GM19395 (cell line): ENCODE results near the gene FARS2.

Source experiments
- ATAC-seq: cut with Tn5 transposase; IDR thresholded peaks from one replicate; pipeline ENCODE4 v1.9.1; 2021; ENCODE audit warnings: mild to moderate bottlenecking, moderate library complexity; ENCODE audit not compliant: unreplicated experiment

FARS2 gene

DNA sequence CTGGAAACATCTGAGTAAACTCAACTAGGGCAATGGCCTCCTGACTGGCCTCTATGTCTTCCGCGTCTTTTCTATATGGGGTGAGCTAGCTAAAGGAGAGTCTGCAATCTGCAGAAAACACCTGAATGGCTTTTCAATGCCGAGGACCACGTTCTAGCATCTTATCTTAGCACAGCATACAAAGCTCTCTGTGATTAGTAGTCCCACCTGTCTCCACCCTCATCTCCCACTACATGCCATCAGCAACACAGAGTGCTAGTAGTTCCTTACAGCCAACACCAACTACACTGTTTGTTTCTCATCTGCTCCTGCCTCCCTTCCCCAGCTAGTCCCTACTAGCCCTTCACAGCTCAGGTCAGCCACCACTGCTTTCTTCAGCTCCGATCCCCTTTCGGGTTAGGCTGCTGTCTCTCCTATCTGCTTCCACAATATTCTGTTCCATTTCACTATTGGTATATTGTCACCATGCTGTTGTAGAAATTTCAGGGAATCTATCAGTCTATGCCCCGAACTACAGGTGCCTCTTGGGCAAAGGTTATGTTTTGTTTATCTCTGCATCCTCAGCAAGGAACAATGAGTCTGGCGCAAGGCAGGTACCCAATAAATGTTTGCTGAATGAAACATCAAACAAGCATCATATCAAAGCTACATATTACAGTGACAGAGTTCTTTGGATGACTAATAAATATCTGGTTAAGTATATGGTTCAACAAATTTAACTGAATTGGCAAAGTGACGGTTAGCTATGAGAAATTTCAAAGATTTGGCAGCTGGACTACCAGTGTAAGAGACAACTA lies 12.8 kb upstream of the FARS2 start:
- no peak for ATAC-seq

DNA sequence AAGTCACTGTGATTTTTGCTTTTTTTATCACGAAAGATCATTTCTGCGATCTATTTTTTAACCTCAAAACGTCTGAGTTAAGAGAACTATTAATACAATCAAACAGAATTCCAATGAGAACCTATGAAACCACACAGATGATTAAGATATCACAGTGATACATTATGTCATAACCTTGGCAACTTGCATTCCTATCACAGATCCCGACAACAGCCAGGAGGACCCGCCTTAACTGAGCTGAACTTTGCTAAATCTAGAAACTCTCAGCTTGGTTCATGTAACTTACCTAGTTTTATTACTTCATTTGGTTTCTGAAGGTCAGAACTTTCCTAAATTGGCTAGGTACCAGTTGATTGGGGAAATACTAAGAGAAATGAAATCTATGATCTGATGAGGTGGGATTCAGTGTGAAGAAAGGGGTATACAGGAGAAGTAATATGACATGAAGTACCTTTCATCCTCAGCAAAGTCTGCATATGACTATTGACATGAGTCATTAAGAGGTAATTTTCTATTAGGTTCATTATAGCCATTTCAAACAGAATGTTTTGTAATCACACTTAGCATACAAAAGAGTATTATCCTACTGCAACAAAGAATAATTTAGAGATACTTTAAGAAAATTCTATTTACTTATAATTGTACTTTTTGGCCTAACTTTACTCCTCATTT lies 11.7 kb upstream of the FARS2 start:
- ATAC-seq: no peak

DNA sequence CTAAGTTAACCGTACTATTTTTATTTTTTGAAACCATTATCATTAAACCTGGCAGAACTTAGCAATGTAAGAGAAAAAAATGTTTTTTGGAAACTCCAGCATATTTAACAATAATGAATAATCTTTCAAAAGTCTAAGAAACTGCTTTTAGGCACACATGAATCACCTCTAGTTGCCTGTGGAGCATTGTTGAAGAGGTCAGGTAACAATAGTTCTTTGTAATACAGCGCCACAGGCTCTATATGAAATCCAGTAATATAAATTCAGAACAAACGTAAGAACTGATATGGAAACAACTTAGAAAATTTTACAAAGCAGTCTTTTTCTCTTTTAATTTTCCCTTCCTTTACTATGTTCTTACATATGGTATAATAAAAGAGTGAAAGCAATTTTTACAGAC lies 10.9 kb upstream of the FARS2 start:
- no peak for ATAC-seq

DNA sequence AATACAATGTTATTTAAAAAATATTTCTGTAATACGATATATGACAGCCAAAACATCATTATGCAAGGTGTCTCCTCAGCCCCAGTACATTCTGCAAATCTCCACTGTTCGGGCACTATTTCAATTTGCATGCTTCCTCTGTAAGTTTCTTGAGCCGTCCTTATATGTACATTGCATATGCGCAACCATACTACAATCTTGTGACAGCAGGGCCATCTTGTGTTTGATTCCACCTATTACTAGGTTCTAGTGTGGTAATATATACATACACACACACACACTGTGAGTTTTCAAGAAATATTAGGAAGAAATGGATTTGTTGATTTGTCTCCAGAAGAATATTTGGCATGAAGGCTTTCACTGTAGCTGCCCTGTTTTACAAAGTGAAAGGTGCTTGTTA lies 10.4 kb upstream of the FARS2 start:
- no peak for ATAC-seq

DNA sequence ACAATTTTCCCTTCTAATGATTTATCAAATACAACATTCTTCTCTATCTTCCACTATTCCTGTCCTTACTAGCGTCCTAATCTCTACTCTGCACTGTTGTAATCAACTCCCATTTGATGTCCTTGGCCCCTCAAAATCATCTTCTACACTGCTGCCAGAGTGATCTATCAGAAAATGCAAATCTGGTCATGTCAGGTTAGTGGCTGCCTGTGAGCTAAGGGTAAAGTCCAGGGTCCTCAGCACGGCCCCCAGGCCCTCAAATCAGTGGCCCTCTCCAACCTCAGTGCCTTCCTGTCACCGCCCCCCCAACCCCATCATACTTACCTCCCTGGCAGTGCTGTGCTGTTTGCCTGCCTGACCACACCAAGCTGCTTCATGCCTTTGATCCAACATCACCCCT lies 4.4 kb upstream of the FARS2 start:
- no peak for ATAC-seq

DNA sequence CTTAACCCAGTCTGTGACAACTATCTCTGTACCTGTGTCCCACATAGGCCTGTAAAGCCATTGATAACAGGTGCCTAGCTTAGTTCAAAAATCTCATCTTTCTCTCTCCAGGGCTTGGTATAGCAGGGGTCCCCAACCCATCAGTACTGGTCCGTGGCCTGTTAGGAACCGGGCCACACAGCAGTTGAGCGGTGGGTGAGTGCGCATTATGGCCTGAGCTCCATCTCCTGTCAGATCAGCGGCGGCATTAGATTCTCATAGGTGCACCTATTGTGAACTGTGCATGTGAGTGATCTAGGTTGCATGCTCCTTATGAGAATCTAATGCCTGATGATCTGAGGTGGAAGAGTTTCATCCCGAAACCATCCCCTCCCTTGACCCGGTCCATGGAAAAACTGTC lies 3.9 kb upstream of the FARS2 start:
- ATAC-seq: no peak

DNA sequence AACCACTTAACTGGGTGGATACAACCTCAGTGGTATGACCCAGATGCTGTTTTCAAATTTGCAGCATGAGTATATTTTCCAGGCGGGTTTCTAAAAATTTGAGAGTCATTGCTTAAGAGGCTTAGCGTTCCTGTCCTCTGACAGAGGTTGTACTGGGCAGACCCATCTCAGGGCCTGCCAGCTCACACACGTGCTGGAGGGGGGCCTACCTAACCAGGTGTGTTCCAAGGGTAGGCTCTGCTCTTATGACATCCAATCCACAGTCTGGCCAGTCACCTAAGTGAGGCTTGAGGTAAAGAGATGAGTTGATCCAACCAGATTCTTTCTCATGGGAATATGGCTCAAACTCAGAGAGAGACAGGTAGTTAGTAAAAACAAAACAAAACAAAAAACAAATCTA lies 1.9 kb upstream of the FARS2 start:
- no peak for ATAC-seq

DNA sequence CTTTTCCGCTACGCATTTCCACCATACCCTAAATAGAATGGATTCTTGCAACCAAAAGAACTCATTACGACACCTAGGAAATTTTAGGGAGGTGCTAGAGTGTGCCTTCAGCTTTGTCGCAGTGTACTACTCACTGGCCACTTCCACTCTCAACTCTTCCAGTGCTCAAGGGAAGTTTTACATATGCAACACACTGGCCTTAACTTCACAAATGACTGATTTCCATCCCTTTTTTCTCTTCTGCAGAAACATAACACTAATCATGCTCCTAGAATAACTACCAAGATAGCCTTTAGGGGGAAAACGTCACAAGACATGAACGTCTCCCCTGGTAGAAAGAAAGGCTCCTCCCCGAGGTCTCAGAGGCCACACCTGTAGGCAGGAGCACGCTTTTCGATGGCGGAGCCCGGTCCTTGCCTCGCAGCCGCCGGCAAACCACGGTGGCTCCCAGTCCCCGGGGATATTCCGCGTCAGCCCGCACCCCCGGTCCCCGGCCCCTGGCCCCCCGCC lies 1.1 kb upstream of the FARS2 start:
- peak; percentile 78 for ATAC-seq

DNA sequence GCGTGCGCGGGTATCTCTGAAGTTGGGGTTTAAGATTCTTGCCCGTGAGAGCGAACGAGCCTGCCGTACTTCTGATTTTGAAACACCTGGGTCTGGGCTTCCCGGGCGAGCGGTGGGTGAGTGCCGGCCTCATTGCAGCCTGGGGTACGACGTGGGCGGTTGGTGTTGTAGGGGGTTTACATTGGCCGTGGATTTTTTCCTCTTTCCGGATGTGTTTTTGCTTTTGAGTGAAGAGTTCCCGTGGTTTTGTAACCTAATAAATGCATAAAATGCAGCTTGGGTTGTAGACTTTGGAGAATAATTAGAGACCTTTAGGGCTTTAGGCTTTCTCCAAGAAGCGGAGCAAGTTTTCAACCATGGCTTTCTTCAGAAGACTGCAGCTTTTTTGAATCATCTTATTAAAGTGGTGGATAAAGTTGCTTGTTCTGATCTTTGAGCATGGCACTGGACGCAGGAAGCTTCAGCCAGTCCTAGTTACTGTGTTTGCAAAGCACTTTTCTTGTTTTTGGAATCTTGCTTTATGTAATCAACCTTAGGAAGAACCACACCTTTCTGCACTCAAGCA lies 314 bp downstream of the FARS2 start:
- no peak for ATAC-seq

DNA sequence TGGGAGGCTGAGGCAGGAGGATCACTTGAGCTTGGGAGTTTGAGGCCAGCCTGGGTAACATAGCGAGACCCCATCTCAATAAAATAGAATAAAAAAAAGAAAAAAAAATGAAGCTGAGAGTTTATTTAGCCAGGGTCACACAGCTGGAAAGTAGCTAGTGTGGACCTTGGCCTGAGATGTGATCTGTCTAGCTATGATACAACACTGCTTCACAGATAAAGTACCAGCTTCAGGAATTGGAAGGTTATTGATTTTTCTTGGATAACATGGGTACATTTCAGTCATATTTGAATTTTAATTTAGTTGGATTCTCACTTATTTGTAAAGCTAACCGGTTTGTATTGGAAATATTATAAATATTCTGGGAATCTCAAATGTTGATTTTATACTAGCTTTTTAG lies 5.1 kb downstream of the FARS2 start:
- ATAC-seq: no peak

DNA sequence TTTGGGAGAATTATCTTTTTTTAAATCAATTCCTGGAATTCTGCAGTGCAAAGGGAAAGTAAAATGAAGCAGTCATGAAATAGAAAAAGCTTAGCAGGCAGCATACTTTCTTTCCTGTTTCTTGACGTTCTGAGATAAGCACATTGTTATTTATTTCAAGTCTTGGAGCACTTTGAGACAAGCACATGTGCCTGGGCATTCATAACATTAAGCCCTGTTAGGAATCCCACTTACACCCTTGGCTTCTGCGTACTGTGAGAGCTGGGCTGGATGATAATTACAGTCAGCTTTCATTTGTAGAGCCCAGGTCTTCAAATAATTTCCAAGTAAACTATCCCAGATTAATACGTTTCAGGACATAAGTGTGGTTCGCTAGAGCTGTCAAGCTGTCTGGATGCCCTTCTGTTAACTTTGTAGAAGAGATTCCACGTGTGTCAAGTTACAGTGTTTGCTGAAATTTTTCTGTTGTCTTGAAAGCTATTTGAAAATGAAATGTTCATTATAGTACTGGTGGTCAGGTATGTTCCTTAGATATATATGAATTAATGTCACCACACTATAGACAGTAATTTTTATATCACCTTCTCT lies 8.9 kb downstream of the FARS2 start:
- no peak for ATAC-seq

DNA sequence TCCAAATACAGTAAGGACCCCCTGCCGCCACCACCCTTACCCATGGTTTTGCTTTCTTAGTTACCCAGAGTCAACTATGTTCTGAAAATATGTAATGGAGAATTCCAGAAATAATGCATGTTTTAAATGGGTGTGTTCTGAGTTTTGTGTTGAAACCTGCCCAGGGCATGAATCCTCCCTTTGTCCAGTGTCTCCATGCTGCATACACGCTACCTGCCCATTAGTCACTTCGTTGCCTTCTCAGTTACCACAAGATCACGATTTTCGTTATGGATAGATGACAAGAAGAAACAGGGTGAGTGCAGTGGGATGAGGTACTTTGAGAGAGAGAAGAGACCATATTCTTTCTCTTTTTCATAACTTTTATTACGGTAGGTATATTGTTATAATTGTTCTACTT lies 10.6 kb downstream of the FARS2 start:
- no peak for ATAC-seq

DNA sequence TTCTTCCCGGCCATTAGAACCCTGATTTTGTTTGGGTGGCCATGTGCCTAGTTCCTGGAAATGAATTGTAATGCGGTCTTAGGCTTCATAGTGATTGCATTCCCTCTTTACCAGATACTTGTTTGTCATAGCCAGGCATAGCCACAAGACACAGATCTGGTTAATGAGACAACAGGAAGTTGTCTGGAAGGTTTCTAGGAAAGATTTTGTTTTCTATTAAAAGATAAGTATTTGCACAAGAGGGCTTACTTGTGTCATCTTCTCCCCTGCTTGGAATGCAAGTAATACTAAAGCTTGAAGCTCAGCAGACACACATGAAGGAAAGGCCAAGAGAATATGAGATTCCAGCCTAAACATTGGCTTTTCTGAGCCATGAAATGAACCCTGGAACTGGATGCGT lies 12.9 kb downstream of the FARS2 start:
- ATAC-seq: no peak

DNA sequence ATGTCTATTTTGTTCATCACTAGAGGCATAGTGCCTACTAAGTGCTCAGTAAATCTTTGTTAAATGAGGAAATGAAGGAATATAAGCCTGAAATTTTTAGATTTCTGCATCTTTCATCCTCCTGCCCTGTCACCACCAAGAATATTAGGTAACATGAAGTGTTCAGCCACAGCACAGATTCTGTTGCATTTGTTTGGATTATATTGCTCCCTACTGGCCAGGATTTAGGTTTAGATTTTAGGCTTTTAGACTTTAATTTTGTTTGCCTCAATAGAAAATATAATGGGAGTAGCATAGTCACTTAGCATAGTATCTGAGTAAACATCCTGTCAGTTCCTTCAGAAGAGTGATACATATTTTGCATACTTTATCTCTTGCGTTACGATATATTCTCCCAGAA lies 14.2 kb downstream of the FARS2 start:
- ATAC-seq: no peak

DNA sequence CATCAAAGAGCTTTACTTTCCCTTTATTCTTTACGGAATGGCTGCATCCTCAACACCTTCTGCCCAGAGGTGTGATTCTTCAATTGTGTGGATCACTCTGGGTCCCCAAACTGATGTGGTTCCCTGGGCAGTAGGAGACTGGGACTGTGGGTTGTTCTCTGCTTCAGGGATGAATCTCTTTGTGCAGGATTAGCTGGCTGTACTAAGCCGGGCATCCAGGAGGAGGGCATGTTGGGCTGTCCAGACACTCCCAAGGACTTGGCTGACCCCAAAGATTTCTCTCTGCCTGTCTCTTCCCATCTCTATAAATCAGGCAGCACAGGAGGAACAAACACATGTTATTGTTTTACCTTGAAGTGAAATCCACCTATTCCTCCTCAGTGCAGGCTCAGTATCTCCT lies 15.3 kb downstream of the FARS2 start:
- no peak for ATAC-seq

DNA sequence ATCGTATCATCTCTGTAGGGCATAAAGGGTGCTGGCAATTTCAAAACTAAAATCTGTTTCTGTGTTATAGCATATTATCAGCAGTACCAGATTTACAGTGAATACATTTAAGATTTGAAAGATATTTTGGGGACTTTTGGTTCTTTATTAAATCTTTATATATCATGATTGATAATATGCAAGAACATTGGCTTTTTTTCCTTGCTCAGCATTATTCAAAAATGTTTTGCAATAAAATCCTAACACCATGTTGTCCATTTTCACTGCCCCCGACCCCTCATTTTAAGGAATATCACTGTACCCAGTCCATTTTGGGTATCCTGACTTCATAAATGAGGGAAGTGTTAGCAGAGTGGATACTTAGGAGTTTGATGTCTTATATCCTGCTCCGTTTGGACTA lies 16.3 kb downstream of the FARS2 start:
- no peak for ATAC-seq

DNA sequence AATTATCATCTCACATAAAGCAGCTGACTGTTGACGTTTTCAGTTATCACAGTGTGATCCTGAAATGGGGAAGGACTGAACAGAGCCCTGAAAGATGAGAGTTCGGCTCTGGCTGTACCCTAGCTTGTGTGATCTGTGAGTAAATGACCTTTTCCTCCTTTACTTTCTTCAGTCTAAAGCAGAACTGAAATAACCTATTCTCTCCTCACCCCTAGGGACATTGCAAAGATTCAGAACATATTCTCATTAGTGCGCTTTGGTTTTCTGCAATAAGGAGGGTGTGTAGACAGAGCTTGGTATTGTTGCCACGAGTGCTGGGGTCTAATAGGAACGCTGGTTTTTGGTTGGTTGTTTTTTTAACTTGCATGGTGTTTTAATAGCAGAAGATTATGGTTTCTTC lies 16.7 kb downstream of the FARS2 start:
- peak; percentile 66 for ATAC-seq

DNA sequence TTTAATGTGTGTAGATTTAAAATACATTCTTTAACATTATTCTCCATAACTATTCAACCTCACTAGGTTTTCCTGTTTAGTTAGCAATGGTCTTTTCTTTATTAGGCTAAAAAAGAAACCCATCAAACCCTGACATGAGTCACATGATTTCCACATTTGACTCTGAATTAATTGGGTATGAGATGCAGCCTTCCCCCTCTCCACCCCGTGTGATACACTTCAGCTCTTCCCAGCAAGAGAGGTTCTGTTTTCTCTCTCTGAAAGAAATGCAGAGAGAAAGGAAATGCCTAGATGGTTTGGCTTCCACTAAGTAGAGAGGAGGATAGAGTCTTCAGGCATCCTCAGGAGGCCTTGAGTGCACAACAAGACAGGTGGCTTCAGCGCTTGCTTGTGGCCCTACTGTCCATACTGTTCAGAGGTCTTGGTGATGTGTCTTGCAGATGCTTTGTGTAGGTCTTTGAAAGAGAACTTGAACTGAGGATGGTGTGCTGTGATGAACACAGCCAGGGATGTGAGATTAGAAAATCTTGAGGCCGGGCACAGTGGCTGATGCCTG lies 17.3 kb downstream of the FARS2 start:
- no peak for ATAC-seq

DNA sequence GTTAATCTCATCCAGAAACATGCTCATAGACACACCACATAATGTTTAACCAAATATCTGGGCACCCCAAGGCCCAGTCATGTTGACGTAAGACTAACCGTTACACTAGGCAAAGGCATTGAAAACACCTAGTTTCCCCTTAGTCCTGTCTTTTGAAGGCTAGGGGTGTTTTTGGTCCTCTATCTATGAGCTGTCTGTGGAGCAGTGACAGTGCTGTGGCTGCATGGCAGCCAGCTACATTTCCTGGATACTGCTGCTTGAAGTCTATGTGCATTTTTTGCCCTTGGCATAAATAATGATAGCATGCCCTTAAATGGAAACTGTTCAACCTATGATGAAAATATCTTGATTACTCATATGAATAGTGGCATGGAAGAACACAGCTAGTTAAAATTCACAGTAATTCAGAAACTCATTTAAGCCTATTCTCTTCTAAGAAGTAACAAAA lies 18.6 kb downstream of the FARS2 start:
- ATAC-seq: no peak

DNA sequence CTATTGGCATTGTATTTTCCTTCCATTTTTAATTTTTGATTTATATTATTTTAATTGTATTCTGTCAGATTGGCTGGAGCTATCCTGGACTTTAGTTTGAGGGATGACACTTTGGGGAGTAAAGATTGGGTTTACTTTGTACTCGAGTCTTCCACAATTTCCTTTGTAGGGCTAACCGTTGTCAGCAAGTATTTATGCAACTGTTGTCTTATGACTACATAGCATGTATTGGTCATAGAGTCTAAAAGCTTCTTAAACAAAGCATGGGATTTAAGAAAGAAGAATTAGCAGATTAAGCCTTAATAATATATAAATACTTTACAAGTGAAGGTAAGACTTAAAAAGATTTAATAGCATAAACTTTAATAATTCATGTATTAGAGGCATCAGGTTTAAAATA lies 19.6 kb downstream of the FARS2 start:
- ATAC-seq: no peak

DNA sequence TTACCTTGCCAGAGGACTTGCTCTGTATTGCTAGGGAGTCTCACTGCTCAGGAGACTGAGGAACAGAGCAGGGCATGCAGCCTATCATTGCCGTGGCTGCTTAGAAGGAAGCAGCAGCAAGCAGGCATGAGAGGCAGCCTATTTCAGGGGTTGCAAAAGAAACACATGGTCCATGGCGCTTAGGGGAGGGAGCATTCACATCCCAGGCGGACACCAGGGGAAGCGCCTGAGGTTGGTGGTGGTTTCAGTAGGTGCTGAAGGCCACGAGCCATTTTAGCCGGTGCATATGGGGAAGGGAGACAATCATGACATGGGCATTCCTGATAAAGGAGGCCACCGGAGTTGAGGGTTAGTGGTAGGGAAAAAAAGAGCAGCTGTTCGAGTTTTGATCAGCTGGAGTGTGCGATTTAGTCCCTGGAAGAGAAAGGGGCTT lies 20.9 kb downstream of the FARS2 start:
- no peak for ATAC-seq
